Pancreas (tissue), 10 donors: ENCODE data around the gene QRICH1. TPM values are rescaled to one million over a fixed set of nuclear protein-coding genes. Genes with fewer than 3 reads are reported as not detected.
A peak's percentile ranks its signal among the peaks of the same experiment; 100 is the strongest.

Experiments
- ATAC-seq, 4 donors: fragments of 200-7000 bp; cut with Tn5 transposase; one replicate each; pipeline versions ENCODE4 v1.8.0 to v1.9.1; 2020; ENCODE audit warnings: mild to moderate bottlenecking in 4 of 4, moderate library complexity in 4 of 4
- DNase-seq, 6 donors: peaks; one replicate each; pipeline ENCODE4 v3.0.0-alpha.2; 2020
- FAIRE-seq: peaks from 2 replicates; lab custom pipeline; 2012; peaks lifted over from hg19 to GRCh38; lab: Jason Lieb, UNC
- H3K27ac ChIP-seq, 4 donors: fragments of 200-600 bp; sonication (generic); 1 replicate in 3 of 4; 2 replicates in 1 of 4; pipeline versions ENCODE4 v1.5.0 to v1.8.0; 2020
- H3K27me3 ChIP-seq, 4 donors: fragments of 200-600 bp; one replicate each; pipeline ENCODE4 v1.8.0; 2021
- H3K36me3 ChIP-seq, 3 donors: fragments of 200-600 bp; sonication (generic) in 1 of 3; one replicate each; pipeline versions ENCODE4 v1.5.0 to v1.8.0; 2020 to 2021
- H3K4me1 ChIP-seq, 3 donors: fragments of 200-600 bp; one replicate each; pipeline ENCODE4 v1.8.0; 2021
- H3K4me3 ChIP-seq, 4 donors: fragments of 200-600 bp; sonication (generic) in 2 of 4; one replicate each; pipeline versions ENCODE4 v1.5.0 to v1.8.0; 2020 to 2021
- H3K9me3 ChIP-seq, 4 donors: fragments of 200-600 bp; one replicate each; pipeline ENCODE4 v1.8.0; 2021
- WGBS, 2 donors: extraction: QIAGEN DNeasy Blood & Tissue Kit; methylation state at CpG; one replicate each; pipeline ENCODE4 v1.1.7; 2013; 5-methylcytosine and 5-hydroxymethylcytosine counted together
- intact Hi-C, 3 donors: fragments of 100-400 bp; cut with DNase I; formaldehyde crosslinking; loops; one replicate each; pipeline versions ENCODE4 v1.11.1 to v1.14.2; 2022
- polyA plus RNA-seq, 2 donors: library from polyadenylated mRNA; stranded (reverse); fragments of 200-250 nt; gene quantifications; one replicate each; pipeline ENCODE4 v1.2.3, GENCODE V29; 2013
- total RNA-seq, 6 donors: library from RNA; stranded (reverse); fragmentation: NEBNext Ultra II Directional in 4 of 6; extraction: Animal tissue kit (Norgen Biotek cat#: 25700) in 4 of 6; gene quantifications; one replicate each; pipeline versions ENCODE4 v1.2.1 to v1.2.4, GENCODE V29; 2021 to 2023
- TF ChIP-seq, protein P1 (sequence below), 4 donors: fragments of 200-600 bp; sonication (generic) in 3 of 4; IDR thresholded peaks; one replicate each; pipeline versions ENCODE4 v1.5.0 to v1.8.0; 2021; ENCODE audit warnings: antibody characterized with exemption in 4 of 4
- donor health status: healthy with polysubstance abuse.
- donor health status: DM: no; HTN: no; CAD: no; lungs with moderate emphysema.
- donor health status: DM: no; HTN: no; CAD: no.
- donor health status: control.
- donor health status: control.
- donor health status: Bipolar disorder and iron deficiency.
- donor health status: DM: yes; HTN: yes; CAD: no.
- donor health status: DM: no; HTN: no; CAD: no.
- donor health status: DM: no; HTN: no; CAD: no.
- donor health status: DM: yes; HTN: yes; CAD: no.

Gene QRICH1
- total and polyA plus RNA-seq, 8 donors, result 20.9 to 48.1 (median 30.4) TPM

DNA sequence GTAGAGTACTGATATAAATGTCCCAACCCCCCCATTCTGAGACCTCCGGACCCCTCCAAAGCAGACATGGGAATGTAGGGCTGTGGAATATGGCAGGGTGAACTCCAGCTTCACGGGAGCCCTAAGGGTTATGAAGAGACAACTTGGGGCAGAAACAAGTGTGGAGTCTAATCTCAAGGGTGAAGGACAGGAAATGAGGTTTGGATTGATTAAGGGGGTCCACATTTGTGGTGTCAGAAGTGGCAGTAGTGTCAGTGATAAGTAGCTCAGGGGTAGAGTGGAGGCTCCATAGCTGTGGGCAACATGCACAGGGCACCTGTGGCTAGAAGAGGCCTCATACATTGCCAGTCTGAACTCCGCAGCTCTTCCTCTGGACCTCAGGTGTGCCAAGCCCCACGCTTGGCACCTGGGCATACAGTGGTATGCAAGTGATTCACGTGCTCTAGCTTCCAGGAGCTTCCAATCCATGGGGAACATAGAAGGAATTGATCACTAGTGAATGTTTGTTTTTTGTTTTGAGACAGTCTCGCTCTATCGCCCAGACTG lies 108.0 kb downstream of the QRICH1 start:
- no peak overlapping the region for H3K4me3 ChIP-seq
- peaks cover 0 to 26% (median 9%) of the 10 kb centered on the region in 3 donors for H3K36me3 ChIP-seq
- 85 to 92% methylated on average over 7 of the region's 7 CpGs for WGBS, 2 donors
- intact Hi-C loops, result loop anchor here in 1 of 3 donors (10.0 kb wide), 1 partner anchor 459 kb away; no protein-coding TSS in a partner anchor
- TF ChIP-seq, protein P1, sequence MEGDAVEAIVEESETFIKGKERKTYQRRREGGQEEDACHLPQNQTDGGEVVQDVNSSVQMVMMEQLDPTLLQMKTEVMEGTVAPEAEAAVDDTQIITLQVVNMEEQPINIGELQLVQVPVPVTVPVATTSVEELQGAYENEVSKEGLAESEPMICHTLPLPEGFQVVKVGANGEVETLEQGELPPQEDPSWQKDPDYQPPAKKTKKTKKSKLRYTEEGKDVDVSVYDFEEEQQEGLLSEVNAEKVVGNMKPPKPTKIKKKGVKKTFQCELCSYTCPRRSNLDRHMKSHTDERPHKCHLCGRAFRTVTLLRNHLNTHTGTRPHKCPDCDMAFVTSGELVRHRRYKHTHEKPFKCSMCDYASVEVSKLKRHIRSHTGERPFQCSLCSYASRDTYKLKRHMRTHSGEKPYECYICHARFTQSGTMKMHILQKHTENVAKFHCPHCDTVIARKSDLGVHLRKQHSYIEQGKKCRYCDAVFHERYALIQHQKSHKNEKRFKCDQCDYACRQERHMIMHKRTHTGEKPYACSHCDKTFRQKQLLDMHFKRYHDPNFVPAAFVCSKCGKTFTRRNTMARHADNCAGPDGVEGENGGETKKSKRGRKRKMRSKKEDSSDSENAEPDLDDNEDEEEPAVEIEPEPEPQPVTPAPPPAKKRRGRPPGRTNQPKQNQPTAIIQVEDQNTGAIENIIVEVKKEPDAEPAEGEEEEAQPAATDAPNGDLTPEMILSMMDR (IDR thresholded peaks at IDR 0.05), result no peak
- no peaks in the 10 kb centered on the region for H3K27me3 ChIP-seq
- peaks cover 5 to 7% (median 6%) of the 10 kb centered on the region in 3 donors for H3K4me1 ChIP-seq
- DNase-seq, result peak in 1 of 6 donors; percentile 18
- no peak overlapping the region for H3K27ac ChIP-seq
- ATAC-seq, result no peak
- no peaks in the 10 kb centered on the region for H3K9me3 ChIP-seq
- FAIRE-seq, result no peak

DNA sequence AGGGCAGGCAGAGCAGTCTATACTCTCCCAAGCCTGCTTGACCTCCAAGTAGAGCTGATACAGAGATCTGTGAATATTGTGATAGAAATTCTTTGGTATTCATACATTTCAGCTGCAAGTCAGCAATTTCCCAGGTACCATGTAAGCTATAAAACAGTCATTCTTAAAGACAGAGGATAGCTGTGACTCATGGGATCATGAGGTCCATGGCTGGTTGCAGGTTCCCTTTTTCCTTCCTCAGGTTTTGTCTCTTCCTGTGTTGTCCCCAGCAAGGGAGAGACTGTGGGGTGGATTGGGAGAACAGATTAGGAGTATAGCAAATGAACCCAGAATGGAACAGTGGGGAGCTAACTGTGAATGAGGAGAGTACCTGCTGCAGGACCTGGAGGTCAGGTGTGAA lies 109.2 kb downstream of the QRICH1 start:
- no peak for DNase-seq
- FAIRE-seq, result no peak
- Histone ChIP-seq H3K4me1 (peaks cover 5 to 7% (median 6%) of the 10 kb centered on the region in 3 donors), H3K9me3 (no peaks in the 10 kb centered on the region), H3K27me3 (no peaks in the 10 kb centered on the region), H3K36me3 (peaks cover 0 to 38% (median 20%) of the 10 kb centered on the region in 3 donors), H3K27ac (no peak overlapping the region), H3K4me3 (no peak overlapping the region)
- no peak for ATAC-seq
- TF ChIP-seq, protein P1 (IDR thresholded peaks at IDR 0.05), result no peak
- intact Hi-C loops, result loop anchor here in 1 of 3 donors (10.0 kb wide), 1 partner anchor 460 kb away; no protein-coding TSS in a partner anchor

DNA sequence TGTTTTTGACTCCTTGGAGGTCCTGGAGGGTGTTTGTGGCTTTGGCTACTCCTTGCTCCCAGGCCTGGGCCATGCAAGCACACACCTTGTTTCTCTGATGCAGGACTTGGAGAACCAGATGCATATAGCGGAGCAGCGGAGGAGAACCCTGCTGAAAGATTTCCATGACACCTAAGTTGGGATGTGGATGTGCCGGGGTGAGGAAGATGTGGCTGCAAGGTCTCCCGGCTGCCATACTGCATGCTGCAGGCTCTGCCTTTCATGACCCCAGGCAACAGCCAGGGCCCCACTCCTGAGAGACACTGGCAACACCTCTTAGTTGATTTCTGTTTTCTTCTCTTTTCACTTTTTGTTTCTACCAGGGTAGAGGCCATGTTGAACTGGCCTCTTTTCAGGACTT lies 110.8 kb downstream of the QRICH1 start:
- Histone ChIP-seq H3K36me3 (peaks cover 0 to 50% (median 26%) of the 10 kb centered on the region in 3 donors), H3K27ac (no peak overlapping the region), H3K9me3 (no peaks in the 10 kb centered on the region), H3K4me3 (no peak overlapping the region), H3K27me3 (no peaks in the 10 kb centered on the region), H3K4me1 (no peaks in the 10 kb centered on the region)
- WGBS, 2 donors, result 94% methylated on average over 4 of the region's 4 CpGs
- ATAC-seq (no peak), DNase-seq (peak in 1 of 6 donors; percentile 23), FAIRE-seq (no peak)
- intact Hi-C loops, result loop anchor here in 1 of 3 donors (10.0 kb wide), 1 partner anchor 462 kb away; no protein-coding TSS in a partner anchor
- TF ChIP-seq, protein P1 (IDR thresholded peaks at IDR 0.05), result no peak

DNA sequence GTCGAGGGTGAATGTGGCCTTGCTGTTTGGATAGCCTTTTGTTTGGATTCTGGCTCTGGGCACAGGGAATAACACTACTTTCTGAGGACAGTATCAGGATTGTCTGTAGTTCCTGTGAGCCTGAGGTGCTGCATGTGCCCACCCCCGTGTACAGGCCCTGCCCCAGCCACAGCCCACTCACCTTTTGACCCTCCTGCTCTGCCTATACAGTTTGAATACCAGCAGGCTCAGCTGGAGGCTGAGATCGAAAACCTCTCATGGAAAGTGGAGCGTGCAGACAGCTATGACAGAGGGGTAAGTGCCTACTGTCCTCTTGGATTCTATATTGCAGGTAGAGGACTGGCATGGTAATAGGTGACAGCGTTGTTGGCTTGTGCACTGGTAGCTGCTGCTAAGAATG lies 111.2 kb downstream of the QRICH1 start:
- no peaks in the 10 kb centered on the region for H3K4me1 ChIP-seq
- peak in 1 of 6 donors; percentile 14 for DNase-seq
- no peak overlapping the region for H3K4me3 ChIP-seq
- H3K27me3 ChIP-seq, result no peaks in the 10 kb centered on the region
- no peak overlapping the region for H3K27ac ChIP-seq
- intact Hi-C loops, result loop anchor here in 1 of 3 donors (10.0 kb wide), 1 partner anchor 462 kb away; no protein-coding TSS in a partner anchor
- H3K36me3 ChIP-seq, result peaks cover 0 to 50% (median 26%) of the 10 kb centered on the region in 3 donors
- no peaks in the 10 kb centered on the region for H3K9me3 ChIP-seq
- FAIRE-seq, result no peak
- TF ChIP-seq, protein P1 (IDR thresholded peaks at IDR 0.05), result no peak
- no peak for ATAC-seq
- 76 to 82% methylated on average over 5 of the region's 5 CpGs for WGBS, 2 donors

DNA sequence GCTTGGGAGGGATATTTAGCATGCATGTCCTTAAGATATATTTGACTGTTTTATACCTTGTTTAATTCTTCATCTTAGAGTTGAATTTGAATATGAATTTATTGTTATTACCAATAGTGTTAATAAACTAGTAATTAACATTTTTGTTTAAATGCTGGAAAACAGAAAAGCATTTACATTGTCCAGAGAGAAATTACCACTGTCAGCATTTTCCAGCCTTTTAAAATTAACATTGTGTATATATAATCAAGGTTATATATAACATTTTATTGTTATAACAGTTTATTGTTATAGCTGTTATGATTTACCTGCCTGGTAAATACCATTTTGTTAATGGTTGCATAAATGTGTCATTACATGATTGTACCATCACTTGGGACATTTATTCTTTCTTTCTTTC lies 111.9 kb downstream of the QRICH1 start:
- FAIRE-seq, result no peak
- no peak for ATAC-seq
- intact Hi-C loops, result loop anchor here in 1 of 3 donors (10.0 kb wide), 1 partner anchor 463 kb away; no protein-coding TSS in a partner anchor
- Histone ChIP-seq H3K36me3 (peaks cover 0 to 50% (median 26%) of the 10 kb centered on the region in 3 donors), H3K4me3 (no peak overlapping the region), H3K27me3 (no peaks in the 10 kb centered on the region), H3K4me1 (no peaks in the 10 kb centered on the region), H3K27ac (no peak overlapping the region), H3K9me3 (no peaks in the 10 kb centered on the region)
- TF ChIP-seq, protein P1 (IDR thresholded peaks at IDR 0.05), result no peak
- DNase-seq, result no peak
